Right cardiac atrium (tissue), 5 donors: ENCODE measurements around the gene VPREB1. TPM values are rescaled to one million over a fixed set of nuclear protein-coding genes. Genes with fewer than 3 reads are reported as not detected.
"Not testable (repeated sequence)": the region's sequence is repeated elsewhere in the genome, so short reads cannot be mapped to it uniquely, and the experiment has no call there.

Experiments
- ATAC-seq, 2 donors: fragments of 200-7000 bp; cut with Tn5 transposase; one replicate each; pipeline versions ENCODE4 v1.8.0 to v1.9.1; 2020; ENCODE audit warnings: moderate library complexity in 2 of 2, mild to moderate bottlenecking in 1 of 2
- DNase-seq, 3 donors: peaks; one replicate each; pipeline ENCODE4 v3.0.0-alpha.2; 2020
- H3K27ac ChIP-seq: one replicate; pipeline ENCODE4 v1.5.1; 2013; ENCODE audit warnings: mild to moderate bottlenecking, low read length, control low read depth, moderate library complexity
- H3K27me3 ChIP-seq: one replicate; pipeline ENCODE4 v1.6.1; 2013; ENCODE audit not compliant: control insufficient read depth, insufficient read depth
- H3K4me1 ChIP-seq: one replicate; pipeline ENCODE4 v1.6.1; 2013; ENCODE audit warnings: low read length; ENCODE audit not compliant: control insufficient read depth, insufficient read depth
- H3K4me3 ChIP-seq: one replicate; pipeline ENCODE4 v1.5.1; 2013; ENCODE audit warnings: low read length, control low read depth
- H3K9me3 ChIP-seq: one replicate; pipeline ENCODE4 v1.6.1; 2013; ENCODE audit warnings: low read length; ENCODE audit not compliant: control insufficient read depth
- WGBS: extraction: QIAGEN DNeasy Blood & Tissue Kit; methylation state at CpG from one replicate; pipeline ENCODE4 v1.1.7; 2013; 5-methylcytosine and 5-hydroxymethylcytosine counted together
- intact Hi-C, 4 donors: fragments of 100-400 bp; cut with DNase I; formaldehyde crosslinking; loops; one replicate each; pipeline versions ENCODE4 v1.11.0 to v1.14.0; 2022 to 2023
- polyA plus RNA-seq: library from polyadenylated mRNA; stranded (reverse); fragments of 200-250 nt; gene quantifications from one replicate; pipeline ENCODE4 v1.2.3, GENCODE V29; 2013
- total RNA-seq, 4 donors: library from RNA; stranded (reverse); fragmentation: NEBNext Ultra II Directional; extraction: Animal tissue kit (Norgen Biotek cat#: 25700); gene quantifications; one replicate each; pipeline ENCODE4 v1.2.1, GENCODE V29; 2021
- donor health status: healthy with polysubstance abuse.
- donor health status: DM: no; HTN: yes; CAD: no.
- donor health status: DM: no; HTN: no; CAD: no.
- donor health status: DM: no; HTN: yes; CAD: no; lungs with severe emphysema.
- donor health status: DM: yes; HTN: yes; CAD: no.

VPREB1 gene
- total and polyA plus RNA-seq, 5 donors, result not detected

GRCh38 chr22:22201930-22202343 is 42.6 kb upstream of the VPREB1 start:
- ATAC-seq, result no peak
- no peak overlapping the region for H3K4me3 ChIP-seq
- no peaks in the 10 kb centered on the region for H3K27me3 ChIP-seq
- intact Hi-C loops, result no loop called here
- WGBS, result 62% methylated on average over 6 of the region's 6 CpGs
- H3K4me1 ChIP-seq, result no peaks in the 10 kb centered on the region
- no peak for DNase-seq
- no peak overlapping the region for H3K27ac ChIP-seq
- no peaks in the 10 kb centered on the region for H3K9me3 ChIP-seq

- 55% methylated on average over 39 of the region's 39 CpGs for WGBS
- Histone ChIP-seq H3K4me3 (no peak overlapping the region), H3K9me3 (no peaks in the 10 kb centered on the region), H3K27me3 (no peaks in the 10 kb centered on the region), H3K4me1 (no peaks in the 10 kb centered on the region), H3K27ac (no peak overlapping the region)
- intact Hi-C loops, result no loop called here
- DNase-seq (no peak), ATAC-seq (no peak)
These were observed 41.3 kb upstream of the VPREB1 start for GRCh38 chr22:22203048-22203971.

GRCh38 chr22:22207845-22208564 is 36.6 kb upstream of the VPREB1 start:
- Histone ChIP-seq H3K27me3 (no peaks in the 10 kb centered on the region), H3K27ac (no peak overlapping the region)
- peak; percentile 48 to 61 for ATAC-seq

GRCh38 chr22:22208652-22209051 is 35.9 kb upstream of the VPREB1 start:
- intact Hi-C loops, result no loop called here
- Histone ChIP-seq H3K27me3 (no peaks in the 10 kb centered on the region), H3K4me3 (no peak overlapping the region), H3K9me3 (no peaks in the 10 kb centered on the region), H3K27ac (no peak overlapping the region), H3K4me1 (no peaks in the 10 kb centered on the region)
- 26% methylated on average over 2 of the region's 2 CpGs for WGBS
- no peak for ATAC-seq
- no peak for DNase-seq

More at GRCh38 chr22:22207845-22208564, 36.6 kb upstream of the VPREB1 start:
- no peak overlapping the region for H3K4me3 ChIP-seq
- H3K9me3 ChIP-seq, result no peaks in the 10 kb centered on the region
- H3K4me1 ChIP-seq, result no peaks in the 10 kb centered on the region
- DNase-seq, result peak; percentile 65 to 80 (median 79)
- intact Hi-C loops, result no loop called here
- WGBS, result 23% methylated on average over 6 of the region's 6 CpGs

- H3K4me3 ChIP-seq, H3K27me3 ChIP-seq, intact Hi-C loops, H3K9me3 ChIP-seq, ATAC-seq, H3K4me1 ChIP-seq, DNase-seq, H3K27ac ChIP-seq: not testable (repeated sequence)
- WGBS, result 82% methylated on average over 14 of the region's 14 CpGs
These were observed 35.4 kb upstream of the VPREB1 start for GRCh38 chr22:22209080-22209640.

GRCh38 chr22:22210375-22210774 is 34.2 kb upstream of the VPREB1 start:
- DNase-seq (no peak), ATAC-seq (no peak)
- no peak overlapping the region for H3K4me3 ChIP-seq
- H3K27me3 ChIP-seq, result no peaks in the 10 kb centered on the region
- no peak overlapping the region for H3K27ac ChIP-seq
- 51% methylated on average over 4 of the region's 4 CpGs for WGBS
- no peaks in the 10 kb centered on the region for H3K9me3 ChIP-seq
- intact Hi-C loops, result no loop called here
- no peaks in the 10 kb centered on the region for H3K4me1 ChIP-seq

GRCh38 chr22:22210889-22211833 is 33.4 kb upstream of the VPREB1 start:
- intact Hi-C loops, result no loop called here
- ATAC-seq (peak in 1 of 2 donors; percentile 38), DNase-seq (no peak)
- H3K27ac ChIP-seq, result no peak overlapping the region
- H3K4me1 ChIP-seq, result no peaks in the 10 kb centered on the region
- 66% methylated on average over 13 of the region's 13 CpGs for WGBS
- no peaks in the 10 kb centered on the region for H3K9me3 ChIP-seq
- H3K27me3 ChIP-seq, result no peaks in the 10 kb centered on the region
- no peak overlapping the region for H3K4me3 ChIP-seq

GRCh38 chr22:22213231-22213630 is 31.4 kb upstream of the VPREB1 start:
- Histone ChIP-seq H3K27ac (no peak overlapping the region), H3K4me1 (no peaks in the 10 kb centered on the region), H3K4me3 (no peak overlapping the region), H3K27me3 (no peaks in the 10 kb centered on the region), H3K9me3 (no peaks in the 10 kb centered on the region)
- WGBS, result 37% methylated on average over 5 of the region's 5 CpGs
- DNase-seq (no peak), ATAC-seq (no peak)
- intact Hi-C loops, result no loop called here

- no peak for DNase-seq
- 62% methylated on average over 5 of the region's 5 CpGs for WGBS
- intact Hi-C loops, result no loop called here
- Histone ChIP-seq H3K27ac (no peak overlapping the region), H3K4me3 (no peak overlapping the region), H3K9me3 (no peaks in the 10 kb centered on the region), H3K4me1 (no peaks in the 10 kb centered on the region), H3K27me3 (no peaks in the 10 kb centered on the region)
- no peak for ATAC-seq
These were observed 29.7 kb upstream of the VPREB1 start for GRCh38 chr22:22214819-22215329.
